ENCODE measurements around the gene NSFL1C.
"Not testable (repeated sequence)": the region's sequence is repeated elsewhere in the genome, so short reads cannot be mapped to it uniquely, and the experiment has no call there.

NSFL1C gene

DNA sequence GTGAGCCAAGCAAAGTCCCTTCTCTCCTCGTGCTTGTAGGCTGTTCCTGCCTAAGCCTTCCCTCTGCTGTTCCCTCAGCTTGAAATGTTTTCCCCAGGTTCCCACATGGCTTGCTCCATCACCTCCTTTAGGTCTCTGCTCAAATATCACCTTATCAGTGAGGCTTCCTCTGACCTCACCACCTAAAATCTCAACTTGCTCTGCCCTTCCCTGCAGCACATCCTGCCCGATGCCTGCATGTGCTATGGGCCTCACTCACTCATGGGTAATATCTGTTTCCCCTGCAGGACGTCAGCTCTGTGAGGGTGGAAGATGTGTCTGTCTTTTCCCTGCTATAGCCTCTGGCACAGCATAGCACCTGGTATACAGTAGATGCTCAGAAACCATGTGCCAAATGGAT is 43.9 kb downstream of the NSFL1C start:
- DNase-seq = no peak

GRCh38 chr20:1420066-1420465 is 46.6 kb downstream of the NSFL1C start:
- DNase-seq = no peak

GRCh38 chr20:1418350-1418749 is 48.3 kb downstream of the NSFL1C start:
- DNase-seq = peak; percentile 17

DNA sequence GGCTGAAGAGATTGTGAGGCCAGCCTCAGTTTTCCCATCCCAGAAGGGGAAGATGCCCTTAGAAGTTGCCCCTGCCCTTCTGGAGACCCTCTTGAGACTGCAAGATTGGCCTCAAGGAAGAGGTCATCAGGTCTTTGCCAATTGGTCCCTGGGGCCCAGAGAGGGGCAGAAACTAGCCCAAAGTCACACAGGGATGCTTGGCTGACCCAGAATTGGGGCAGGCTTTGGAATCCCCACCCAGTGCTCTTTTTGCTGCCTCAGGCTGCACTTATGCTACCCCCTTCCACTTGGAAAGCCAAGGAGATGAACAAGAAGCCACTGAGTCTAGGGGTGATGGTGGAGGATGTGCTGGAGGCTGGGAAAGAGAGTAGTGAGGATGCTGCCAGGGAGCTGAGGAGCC is 48.9 kb downstream of the NSFL1C start:
- no peak for DNase-seq

DNA sequence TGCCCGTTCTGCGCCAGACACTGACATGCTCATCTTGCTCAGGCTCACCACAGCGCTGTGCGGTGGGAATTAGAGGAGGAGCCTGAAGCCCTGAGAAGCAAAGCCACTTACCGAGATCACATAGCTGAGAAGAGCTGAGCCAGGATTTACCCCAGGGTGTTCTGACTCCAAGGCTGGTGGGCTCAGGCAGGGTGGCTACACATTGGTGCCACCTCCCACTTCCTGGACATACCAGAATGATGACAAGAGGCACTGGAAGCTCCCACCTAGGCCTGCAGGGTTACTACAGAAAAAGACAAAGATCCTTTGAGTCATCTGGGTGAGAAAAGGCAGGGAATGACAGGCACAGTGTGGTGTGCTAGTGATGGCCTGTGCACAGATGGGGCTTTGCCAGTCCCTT is 49.4 kb downstream of the NSFL1C start:
- peak; percentile 61 for DNase-seq

- peak; percentile 92 for DNase-seq
These were observed 50.8 kb downstream of the NSFL1C start for GRCh38 chr20:1415667-1416468.

DNA sequence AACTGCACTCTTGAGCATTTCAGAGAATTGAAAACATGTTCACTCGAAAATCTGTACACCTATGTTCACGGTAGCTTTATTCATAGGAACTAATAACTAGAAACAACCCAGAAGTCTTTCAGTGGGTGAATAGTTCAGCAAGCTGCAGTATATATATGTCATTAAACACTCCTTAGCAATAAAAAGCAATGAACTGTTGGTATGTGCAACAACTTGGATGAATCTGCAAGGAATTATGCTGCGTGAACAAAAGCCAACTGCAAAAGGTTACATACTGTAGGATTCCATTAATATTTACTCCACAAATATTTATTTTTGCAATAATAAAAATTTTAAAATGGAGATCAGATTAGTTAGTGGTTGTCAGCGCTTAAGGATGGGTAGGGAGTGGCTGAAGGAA is 51.7 kb downstream of the NSFL1C start:
- no peak for DNase-seq

DNA sequence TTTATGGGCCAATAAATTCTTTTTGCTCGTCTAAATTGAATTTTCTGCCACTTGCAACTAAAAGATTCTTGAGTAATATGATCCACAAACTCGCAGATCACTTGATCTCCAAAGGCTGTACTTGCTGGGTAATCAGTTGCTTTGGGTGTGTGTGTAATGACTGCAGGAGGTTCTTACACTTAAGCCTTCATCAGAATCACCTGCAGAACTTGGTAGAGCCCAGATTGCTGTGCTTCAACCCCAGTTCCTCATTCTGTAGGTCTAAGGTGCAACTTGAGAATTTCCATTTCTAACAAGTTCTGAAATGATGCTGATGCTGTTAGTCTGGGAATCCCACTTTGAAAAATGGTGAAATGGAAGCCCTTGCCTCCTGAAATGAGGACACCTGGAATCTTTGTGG is 60.8 kb downstream of the NSFL1C start:
- DNase-seq = no peak

DNA sequence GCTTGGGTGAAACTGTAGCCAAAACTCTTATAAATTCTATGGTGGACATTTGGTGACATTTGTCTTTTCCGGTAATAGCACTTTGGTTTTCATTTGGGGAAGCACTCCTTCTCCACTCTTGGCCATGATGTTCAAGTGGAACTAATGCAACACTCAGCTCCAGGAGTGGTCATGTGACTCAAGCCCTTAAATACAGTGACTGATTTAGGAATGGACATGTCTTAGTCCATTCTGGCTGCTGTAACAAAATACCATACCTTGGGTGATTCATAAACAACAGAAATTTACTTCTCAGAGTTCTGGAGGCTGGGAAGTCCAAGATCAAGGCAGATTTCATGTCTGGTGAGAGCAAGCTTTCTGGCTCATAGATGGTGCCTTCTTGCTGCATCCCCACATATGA is 63.0 kb downstream of the NSFL1C start:
- no peak for DNase-seq

- DNase-seq = peak; percentile 31
These were observed 64.5 kb downstream of the NSFL1C start for GRCh38 chr20:1402149-1402548.

- DNase-seq = no peak
These were observed 65.2 kb downstream of the NSFL1C start for GRCh38 chr20:1401451-1401907.

- DNase-seq = peak; percentile 24
These were observed 66.8 kb downstream of the NSFL1C start for GRCh38 chr20:1399678-1400366.

DNA sequence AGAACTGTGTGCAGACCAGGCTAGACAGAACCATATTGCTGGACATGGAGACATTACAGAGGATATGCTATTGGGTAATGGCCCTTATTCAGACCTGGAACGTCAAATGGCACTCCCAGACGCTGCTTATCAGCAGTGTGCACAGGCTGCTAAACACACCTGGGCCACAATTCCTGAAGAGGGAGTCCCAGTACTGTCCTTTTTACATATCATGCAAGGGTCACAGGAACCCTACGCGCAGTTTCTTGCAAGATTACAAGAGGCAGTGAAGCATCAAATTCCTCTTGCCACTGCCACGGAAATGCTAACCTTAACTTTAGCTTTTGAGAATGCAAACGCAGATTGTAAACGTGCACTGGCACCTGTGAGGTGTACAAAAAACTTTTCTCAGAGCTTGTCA is 68.5 kb downstream of the NSFL1C start:
- not testable (repeated sequence) for DNase-seq

- DNase-seq = no peak
These were observed 68.9 kb downstream of the NSFL1C start for GRCh38 chr20:1397710-1398109.

DNA sequence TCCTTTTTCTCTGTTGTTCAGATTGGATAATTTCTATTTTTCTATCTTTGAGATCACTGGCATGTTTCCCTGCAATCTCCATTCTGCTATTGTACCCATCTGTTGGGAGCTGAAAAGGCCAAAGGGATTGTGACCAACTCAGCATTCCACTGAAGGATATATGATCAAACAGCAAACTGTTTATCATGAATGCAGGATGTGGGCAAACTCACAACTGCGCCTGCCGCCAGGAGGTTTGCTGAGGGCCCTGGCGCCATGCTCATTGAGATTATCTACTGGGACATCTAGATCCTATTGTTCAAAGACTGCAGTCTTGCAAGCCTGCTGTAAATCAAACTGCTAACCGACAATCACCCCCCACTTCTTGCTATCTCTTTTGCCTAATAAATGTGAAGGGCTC is 69.9 kb downstream of the NSFL1C start:
- no peak for DNase-seq

DNA sequence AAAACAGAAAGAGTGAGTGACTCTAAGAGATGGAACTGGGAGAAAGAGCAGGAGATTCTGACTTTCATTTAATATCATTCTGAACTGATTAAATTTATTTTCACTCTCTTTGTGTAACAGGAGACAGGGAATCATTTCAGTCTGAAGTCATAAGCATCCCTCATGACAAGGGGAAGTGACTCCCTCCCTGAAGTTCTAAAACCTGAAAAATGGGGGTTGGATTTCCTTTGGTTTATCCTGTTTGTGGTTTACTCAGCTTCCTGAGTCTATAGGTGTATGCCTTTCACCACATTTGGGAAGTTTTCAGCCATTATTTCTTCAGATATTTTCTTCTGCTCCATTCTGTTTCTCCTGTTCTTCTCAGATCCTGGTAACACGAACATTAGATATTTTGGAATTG is 70.4 kb downstream of the NSFL1C start:
- no peak for DNase-seq

DNA sequence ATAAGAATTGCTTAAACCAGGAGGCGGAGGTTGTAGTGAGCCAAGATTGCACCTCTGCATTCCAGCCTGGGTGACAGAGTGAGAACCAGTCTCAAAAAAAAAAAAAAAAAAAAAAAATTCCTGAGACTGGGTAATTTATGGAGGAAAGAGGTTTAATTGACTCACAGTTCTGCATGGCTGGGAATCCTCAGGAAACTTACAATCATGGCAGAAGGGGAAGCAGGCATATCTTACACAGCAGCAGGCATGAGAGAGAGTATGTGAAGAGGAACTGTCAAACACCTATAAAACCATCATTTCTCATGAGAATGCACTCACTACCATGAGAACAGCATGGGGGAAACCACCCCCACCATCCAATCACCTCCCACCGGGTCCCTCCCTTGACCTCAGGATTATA is 72.0 kb downstream of the NSFL1C start:
- DNase-seq = no peak

- no peak for DNase-seq
These were observed 73.2 kb downstream of the NSFL1C start for GRCh38 chr20:1393507-1393882.

DNA sequence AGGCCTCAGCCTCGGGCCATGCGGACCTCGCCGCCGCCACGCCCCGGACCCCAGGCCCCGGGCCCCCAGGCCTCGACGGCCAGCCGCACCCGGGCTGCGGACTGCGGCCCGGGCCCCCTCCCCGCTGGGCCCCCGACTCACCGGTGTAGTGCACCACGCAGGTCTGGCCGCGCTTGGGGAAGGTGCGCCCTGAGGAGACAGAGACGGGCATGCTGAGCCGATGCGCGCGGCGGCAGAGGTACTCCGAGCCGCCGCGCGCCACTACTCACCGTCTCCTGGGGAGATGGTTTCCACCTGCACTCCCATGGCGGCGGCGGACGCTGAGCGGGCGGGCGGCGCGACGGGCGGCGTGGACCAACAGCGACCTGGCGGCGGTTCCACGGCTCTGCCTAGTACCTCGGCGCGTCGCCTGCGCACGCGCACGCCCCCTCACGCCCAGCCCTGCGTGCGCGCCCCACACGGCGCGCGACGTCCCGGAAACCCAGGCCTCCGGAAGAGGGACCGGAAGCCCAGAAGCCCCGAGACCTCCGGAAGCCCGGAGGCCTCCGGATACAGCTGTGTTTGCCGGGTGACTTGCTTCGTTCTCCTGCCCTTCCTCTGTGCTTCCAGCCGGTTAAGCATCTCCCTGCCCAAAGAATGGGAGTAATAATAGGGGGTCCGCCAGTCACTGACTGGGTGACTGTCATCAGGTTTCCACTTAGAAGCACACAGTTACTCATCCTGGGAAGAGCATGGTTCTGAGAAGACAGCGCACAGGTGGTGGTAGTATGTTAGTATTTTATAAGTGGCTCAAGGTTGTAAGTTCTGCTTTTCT is 73.7 kb downstream of the NSFL1C start, which contains the start of gene FKBP1A:
TSS of gene FKBP1A (minus strand) at position 362 of the 814 bp plus-strand sequence. CDS start at position 306, 56 bp downstream.
- peak; percentile 91 for DNase-seq

DNA sequence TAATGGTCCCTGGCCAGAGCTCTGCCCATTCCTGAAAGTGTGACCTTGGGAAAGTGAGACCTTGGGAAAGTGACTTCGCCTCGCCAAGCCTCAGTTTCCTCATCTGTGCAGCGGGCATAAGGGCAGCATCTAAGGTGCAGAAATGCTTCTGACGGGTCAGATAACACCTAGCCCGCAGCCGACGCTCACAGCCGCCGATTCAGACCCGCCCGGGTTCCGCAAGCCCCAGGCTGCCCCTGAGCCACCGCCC is 74.3 kb downstream of the NSFL1C start:
- DNase-seq = no peak
